ENCODE data around the gene ZNF90.
"Not testable (repeated sequence)": the region's sequence is repeated elsewhere in the genome, so short reads cannot be mapped to it uniquely, and the experiment has no call there.

Gene ZNF90

DNA sequence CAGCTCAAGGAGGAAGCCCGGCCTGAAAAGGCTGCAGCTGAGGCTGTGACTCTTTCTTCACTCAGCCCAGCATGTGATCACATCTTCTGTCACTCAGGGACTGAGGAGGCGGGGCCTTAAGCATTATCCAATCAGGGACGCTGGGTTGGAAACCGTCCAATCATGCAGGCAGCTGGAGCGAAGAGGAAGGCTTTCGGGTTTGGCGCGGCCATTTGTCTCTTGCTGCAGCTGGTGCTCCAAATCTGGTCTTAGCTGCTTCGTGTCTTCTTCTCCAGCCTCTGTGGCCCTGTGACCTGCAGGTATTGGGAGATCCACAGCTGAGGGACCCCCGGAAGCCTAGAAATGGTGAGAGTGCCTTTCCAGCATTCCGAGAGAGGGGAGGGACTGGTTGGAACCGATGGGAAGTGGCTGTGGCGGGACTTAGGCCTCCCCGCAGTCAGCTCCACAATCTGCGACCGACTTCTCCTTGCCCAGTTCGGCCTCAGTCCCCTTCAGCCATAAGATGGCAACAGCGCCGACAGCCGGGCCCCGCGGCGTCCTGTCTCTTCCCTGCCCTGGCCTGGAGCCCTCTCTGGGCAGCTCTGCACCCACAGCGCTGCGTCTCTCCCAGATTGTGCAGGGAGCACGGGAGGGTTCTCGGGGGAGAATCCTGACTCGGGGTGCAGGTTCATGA is at the start of gene ZNF90:
ZNF90 (plus strand) TSS at position 210 of the 673 bp plus-strand sequence; CDS start at position 343, 133 bp downstream.
- peak; percentile 92 for DNase-seq (ENCODE audit: low spot score)

DNA sequence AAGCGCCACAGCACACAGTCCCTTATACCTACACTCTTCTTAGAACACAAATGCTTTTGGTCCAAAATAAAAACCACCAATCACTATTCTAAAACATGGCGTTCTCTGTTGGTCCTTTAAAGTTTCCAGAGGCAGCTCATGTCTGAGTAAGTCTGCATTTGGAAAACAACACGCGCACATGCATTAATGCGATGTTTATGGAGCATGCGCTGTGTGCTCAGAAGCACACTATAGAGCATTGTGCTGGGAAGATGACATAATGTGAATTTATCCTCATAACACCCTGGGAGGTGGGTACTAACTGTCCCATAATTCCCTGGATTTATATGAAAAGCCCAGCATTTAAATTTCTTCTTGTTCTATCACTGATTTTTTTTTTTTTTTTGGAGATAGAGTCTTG is 49.2 kb upstream of the ZNF90 start:
- no peak for DNase-seq (ENCODE audit: low spot score)

DNA sequence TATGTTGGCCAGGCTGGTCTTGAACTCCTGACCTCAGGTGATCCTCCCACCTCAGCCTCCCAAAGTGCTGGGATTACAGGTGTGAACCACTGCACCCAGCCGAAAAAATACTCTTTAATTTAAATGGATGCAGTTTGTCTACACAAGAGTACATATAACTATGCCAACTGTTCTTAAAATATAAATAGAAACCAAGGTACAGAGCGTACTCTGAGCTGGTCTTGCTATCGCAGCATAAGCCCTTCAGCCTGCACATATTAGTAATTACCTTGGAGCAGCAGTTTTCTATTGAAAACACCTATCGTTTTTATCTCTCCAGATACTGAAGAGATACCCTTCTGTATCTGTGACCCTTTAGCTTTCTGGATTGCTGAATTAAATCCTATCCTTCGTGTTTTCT is 41.9 kb upstream of the ZNF90 start:
- no peak for DNase-seq (ENCODE audit: low spot score)

DNA sequence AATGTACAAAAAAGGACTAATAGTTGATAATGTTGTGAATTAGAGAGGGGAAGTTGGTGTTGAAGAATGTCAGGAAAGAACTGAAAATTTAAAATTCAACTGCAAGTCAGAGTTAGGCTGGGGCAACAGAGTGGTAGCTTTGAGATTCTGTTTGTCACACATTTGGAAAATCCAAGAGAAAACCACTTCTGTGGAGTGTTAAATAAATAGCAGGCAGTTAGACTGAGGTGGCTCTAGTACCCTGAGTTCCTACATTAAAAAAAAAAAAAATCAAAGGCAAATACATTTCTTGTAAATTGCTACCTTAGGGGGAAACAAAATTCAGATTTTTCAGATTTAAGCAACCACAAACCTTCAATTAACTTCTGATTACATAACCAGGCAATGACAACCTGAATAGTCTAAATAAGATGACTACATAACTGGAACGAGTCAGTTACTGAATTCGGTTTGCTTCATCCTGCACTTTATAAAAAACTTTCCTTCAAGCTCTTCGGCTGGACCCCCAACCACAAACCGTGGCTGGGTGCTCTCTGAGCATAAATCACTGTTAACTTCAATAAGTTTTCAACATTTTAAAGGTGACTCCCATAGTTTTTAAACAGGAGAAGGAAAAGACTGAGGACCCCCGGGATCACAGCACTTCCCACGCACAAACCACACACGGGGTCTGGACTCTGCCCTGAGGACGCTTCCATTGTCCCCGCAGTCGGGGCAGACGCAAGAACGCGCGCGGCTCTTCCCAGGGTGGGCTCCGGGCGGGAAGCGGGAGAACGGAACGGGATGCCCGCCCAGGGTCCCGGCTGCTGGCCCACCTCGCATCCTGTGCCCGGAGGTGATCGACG is 39.2 kb upstream of the ZNF90 start:
- no peak for DNase-seq (ENCODE audit: low spot score)

GRCh38 chr19:20039203-20039723 is 38.5 kb upstream of the ZNF90 start, which contains the start of gene ZNF682:
Gene ZNF682 (minus strand): TSS chr19:20039505. CDS start chr19:20039345, 160 bp downstream.
- peak; percentile 95 for DNase-seq (ENCODE audit: low spot score)

DNA sequence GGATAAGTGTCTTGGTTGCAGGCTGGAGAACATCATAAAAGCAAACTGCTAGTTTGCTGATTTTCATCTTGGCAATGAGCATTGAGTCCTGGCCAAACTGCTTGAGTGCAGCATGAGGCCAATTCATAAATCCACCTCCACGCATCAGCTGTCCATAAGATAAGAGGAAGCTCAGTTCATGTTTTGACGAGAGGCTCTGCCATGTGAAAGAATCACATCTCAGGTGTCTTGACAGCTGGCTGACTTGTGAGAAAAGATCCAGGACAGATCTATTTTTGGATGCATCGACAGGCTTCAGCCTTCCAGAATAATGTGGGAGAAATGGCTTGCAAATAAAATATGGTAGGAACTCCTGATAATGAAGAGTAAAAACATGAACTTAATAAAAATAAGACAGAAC is 33.1 kb upstream of the ZNF90 start:
- no peak for DNase-seq (ENCODE audit: low spot score)

GRCh38 chr19:20045742-20046141 is 32.1 kb upstream of the ZNF90 start:
- DNase-seq (ENCODE audit: low spot score): not testable (repeated sequence)

- DNase-seq (ENCODE audit: low spot score): peak; percentile 66
Measured at GRCh38 chr19:20051841-20052768, 25.7 kb upstream of the ZNF90 start.

DNA sequence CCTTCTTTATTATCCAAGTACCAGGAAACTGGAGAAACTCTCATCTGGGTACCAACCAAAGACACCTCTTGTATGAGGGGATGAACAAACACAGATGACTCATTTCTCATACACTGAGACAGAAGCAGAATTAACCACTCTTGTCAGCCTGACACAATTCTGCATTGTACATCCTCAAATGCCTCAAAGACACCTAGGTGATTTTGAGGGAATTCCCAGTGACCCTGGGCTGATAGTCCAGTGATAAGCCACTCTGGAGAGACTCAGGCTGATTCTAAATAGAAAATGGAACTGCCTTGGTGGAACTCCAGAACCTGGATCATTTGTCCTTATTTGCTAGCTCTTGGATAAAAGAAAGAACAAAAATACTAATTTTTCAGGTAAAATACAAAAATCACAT is 19.1 kb upstream of the ZNF90 start:
- not testable (repeated sequence) for DNase-seq (ENCODE audit: low spot score)

GRCh38 chr19:20060282-20060681 is 17.5 kb upstream of the ZNF90 start:
- DNase-seq (ENCODE audit: low spot score): no peak

GRCh38 chr19:20066861-20067260 is 10.9 kb upstream of the ZNF90 start:
- no peak for DNase-seq (ENCODE audit: low spot score)

GRCh38 chr19:20067943-20068342 is 9.9 kb upstream of the ZNF90 start:
- DNase-seq (ENCODE audit: low spot score): no peak

DNA sequence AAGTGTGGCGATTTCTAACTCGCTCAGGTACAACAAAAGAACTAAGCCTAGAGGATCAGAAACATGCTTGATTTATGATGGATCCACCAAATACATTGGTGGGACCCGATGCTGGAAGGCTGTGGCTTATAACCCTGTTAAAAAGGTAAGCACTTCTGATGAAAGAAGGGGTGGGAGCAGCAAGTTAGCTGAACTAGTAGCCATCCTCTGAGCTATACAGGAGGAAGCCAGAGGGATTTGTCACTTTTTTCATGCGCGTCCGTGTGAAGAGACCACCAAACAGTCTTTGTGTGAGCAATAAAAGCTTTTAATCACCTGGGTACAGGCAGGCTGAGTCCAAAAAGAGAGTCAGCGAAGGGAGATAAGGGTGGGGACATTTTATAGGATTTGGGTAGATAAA is 9.2 kb upstream of the ZNF90 start:
- DNase-seq (ENCODE audit: low spot score): not testable (repeated sequence)

GRCh38 chr19:20070691-20071090 is 7.1 kb upstream of the ZNF90 start:
- no peak for DNase-seq (ENCODE audit: low spot score)

DNA sequence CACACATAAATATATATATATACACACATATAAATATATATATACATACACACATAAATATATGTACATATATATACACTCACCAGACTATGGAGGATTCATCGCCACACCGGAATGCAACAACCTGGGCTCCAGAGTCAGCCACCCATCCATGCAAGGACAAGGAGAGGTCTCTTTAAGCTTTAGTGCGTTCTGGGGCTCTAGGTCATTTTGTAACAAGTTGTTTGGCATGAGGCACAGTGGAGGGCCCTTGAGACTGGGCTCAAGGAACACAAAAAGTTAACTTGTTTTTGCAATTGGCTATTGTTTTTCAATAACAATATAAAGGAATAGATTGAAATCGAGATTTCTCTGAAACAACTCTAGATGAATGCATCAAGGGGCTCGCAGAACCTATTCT is 4.9 kb upstream of the ZNF90 start:
- no peak for DNase-seq (ENCODE audit: low spot score)

GRCh38 chr19:20078581-20079031 is 806 bp downstream of the ZNF90 start:
- no peak for DNase-seq (ENCODE audit: low spot score)

DNA sequence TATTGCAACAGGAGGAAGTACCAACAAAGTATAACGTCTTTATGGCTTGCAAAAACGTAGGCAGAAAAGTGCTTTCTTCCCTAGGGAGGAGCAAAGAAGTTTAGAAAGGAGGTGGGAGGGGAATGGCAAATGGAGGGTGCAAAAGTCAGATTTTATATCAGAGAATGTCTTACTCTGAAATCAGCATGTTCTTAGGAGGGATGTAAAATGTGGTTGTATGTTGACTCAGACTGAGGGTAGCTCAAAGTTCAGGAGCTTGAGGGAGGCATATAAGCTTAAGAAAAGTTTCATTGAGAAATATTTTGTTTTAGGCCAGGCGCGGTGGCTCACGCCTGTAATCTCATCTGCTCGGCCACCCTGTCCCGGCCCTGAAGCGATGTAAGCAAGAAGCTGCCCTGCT is 1.7 kb downstream of the ZNF90 start:
- DNase-seq (ENCODE audit: low spot score): no peak

GRCh38 chr19:20080656-20081055 is 2.9 kb downstream of the ZNF90 start:
- no peak for DNase-seq (ENCODE audit: low spot score)

DNA sequence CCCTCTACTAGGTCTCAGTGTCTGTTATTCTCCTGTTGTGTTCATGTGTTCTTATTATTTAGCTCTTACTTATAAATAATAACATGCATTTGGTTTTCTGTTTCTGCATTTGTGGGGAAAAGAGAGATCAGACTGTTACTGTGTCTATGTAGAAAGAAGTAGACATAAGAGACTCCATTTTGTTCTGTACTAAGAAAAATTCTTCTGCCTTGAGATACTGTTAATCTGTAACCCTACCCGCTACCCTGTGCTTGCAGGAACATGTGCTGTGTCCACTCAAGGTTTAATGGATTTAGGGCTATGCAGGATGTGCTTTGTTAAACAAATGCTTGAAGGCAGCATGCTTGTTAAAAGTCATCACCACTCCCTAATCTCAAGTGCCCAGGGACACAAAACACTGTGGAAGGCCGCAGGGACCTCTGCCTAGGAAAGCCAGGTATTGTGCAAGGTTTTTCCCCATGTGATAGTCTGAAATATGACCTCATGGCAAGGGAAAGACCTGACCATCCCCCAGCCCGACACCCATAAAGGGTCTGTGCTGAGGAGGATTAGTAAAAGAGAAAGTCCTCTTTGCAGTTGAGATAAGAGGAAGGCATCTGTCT is 4.5 kb downstream of the ZNF90 start:
- DNase-seq (ENCODE audit: low spot score): not testable (repeated sequence)

DNA sequence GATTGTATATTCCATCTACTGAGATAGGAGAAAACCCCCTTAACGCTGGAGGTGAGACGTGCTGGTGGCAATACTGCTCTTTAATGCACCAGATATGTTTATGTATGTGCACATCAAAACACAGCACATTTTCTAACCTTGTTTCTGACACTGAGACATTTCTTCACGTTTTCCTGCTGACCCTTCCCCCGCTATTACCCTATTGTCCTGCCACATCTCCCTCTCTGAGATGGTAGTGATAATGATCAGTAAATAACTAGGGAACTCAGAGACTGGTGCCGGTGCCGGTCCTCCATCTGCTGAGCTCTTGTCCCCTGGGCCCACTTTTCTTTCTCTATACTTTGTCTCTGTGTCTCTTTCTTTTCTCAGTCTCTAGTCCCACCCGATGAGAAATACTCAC is 5.1 kb downstream of the ZNF90 start:
- DNase-seq (ENCODE audit: low spot score): not testable (repeated sequence)

GRCh38 chr19:20102097-20102496 is 24.3 kb downstream of the ZNF90 start:
- DNase-seq (ENCODE audit: low spot score): no peak

Data from CD4-positive, alpha-beta T cell treated with Interleukin-2 at 100 ng/mL for 4 hours (primary cell).